ELR (cell line): ENCODE results near the gene SLC19A1.

Experiments used
- DNase-seq: peaks from one replicate; pipeline ENCODE4 v3.0.0-alpha.2; 2015; ENCODE audit warnings: low read depth

The SLC19A1 gene

GRCh38 chr21:45558044-45558721 lies 15.9 kb upstream of the SLC19A1 start:
- no peak for DNase-seq

- DNase-seq, result no peak
These were observed 15.4 kb upstream of the SLC19A1 start for GRCh38 chr21:45557616-45558043.

DNA sequence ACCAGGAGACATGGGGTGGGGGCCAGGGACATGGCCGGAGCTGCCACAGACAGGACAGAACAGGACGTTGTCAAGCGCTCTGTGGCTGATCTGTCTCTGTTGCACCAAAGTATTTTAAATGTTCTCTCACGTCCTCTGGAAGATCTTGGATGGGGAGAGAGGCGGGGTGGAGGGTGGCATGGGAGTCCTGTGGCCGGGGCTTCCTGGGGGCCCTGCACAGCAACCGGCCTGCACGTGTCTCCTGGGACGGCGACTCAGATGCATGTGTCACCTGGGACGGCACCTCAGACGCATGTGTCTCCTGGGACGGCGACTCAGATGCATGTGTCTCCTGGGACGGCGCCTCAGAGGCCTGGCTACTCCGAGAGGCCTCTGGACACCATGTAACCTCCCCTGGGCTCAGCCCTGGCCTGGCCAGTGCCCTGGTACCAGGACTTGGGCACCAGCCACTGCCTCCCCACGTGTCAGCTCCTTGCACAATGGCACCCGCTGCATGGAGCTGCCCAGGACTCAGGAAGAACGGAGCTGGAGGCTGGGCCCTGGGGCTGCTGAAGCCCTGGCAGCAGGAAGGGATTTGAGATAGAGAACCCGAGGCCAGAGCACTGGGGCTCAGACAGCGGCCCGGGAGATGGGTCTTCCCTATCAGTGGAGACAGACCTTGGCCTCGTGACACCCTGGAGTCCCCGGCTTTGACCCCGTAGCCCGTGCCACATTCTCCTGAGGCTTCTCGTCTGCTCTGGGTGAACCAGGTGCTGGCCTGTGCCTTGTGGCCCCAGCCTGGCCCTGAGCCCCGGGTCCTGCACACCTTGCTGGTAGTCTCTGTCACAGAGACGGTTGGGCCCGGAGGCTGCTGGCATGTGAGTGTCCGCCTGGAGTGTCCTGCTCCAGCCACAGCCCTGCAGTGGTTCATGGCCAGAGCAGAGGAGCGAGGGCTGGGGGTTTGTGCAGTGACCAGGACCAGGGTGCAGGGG lies 14.7 kb upstream of the SLC19A1 start:
- peak; percentile 30 for DNase-seq

DNA sequence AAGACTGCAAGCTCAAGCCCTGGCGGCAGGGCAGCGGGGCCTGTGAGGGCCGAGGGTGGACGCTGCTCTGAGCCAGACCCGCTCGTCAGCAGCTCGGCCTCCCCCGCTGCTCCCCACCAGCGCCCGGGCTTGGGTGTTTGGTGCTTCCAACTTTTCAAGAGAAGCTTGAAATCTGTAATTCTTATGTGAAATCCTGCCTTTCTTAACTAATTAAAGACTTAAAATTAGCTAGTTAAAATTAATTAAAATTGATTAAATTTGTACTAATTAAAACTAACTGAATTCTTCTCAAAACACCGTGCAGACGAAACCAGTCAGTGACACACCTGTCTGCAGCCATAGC lies 14.0 kb upstream of the SLC19A1 start:
- no peak for DNase-seq

DNA sequence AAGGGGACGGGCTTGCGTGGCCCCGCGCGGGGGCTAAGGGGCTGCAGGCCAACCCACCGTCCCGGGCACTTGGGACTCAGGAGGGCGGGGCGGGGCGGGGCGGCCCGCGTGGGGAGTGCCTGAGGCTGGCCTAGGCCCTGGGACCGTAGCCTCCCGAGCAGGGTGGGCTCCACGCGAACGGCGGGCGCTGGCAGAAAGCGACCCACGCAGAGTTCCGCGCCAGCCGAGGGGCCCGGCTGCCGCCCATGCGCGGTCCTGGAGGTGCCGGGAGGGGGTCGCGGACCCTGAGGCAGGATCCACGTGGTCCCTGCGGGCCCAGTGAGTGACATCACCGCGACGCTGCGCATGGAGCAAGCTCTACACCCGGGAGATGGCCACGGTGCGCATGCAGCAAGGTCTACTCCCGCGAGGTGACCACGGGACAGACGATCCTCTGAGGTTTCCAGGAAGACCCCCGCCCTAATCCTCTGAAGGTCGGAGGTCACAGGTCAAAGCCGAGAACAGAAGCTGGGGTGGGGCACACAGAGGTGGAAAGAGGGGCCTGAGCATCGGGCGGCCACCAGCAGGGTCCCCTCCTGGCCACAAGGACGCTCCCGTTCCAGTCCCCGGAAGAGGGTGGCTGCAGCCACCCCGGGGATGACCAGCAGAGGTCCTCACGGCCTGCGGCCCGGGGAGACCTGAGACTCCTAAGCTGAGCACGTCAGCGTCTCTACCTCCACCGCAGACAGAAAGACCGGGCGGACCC lies 13.5 kb upstream of the SLC19A1 start:
- DNase-seq, result peak; percentile 82

GRCh38 chr21:45555251-45555556 lies 13.0 kb upstream of the SLC19A1 start:
- peak; percentile 55 for DNase-seq

- DNase-seq, result peak; percentile 71
These were observed 12.4 kb upstream of the SLC19A1 start for GRCh38 chr21:45554477-45555175.

- DNase-seq, result no peak
These were observed 10.6 kb upstream of the SLC19A1 start for GRCh38 chr21:45552696-45553391.

DNA sequence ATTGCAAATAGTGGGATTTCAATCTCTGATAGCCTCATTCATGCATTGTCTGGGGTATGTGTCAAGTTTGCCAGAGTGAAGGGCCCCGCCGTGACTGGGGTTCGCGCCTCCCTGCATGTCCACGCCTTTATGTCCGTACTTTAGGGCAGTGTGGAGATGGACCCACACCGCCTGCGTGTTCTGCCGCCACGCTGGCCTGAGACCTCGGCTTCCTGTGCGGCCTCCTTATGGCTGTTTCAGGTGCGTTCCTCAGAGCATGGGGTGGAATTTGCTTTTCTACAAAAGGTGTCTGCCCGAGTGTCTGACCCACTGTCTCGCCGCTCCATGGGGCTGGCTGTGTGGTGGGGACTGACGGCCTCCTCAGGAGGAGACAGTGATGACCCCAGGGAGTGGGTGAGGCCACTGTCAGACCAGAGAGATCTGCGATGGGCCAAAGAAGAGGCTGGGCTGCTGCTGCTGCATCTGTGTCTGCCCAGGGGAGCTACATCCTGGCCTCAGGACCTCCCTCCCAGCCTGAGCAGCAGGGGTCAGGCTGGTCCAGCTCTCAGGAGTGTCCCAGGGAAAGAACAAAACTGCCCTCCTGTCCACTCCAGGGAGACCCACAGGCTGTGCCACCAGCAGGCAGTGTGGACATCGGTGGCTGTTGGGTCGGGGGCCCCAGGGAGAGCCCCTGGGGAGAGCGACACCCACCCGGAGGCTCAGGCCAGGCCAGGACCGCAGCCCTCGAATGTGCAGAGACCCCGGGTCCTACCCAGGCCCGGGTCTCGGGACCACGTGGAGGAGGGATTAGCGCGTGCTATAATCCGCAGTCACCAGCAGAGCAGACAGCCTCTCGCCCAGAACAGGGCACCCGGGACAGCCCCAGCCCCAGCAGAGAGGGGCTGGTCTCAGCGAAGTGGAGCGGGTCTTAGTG lies 9.8 kb upstream of the SLC19A1 start:
- DNase-seq, result no peak

- peak; percentile 92 for DNase-seq
These were observed 9.1 kb upstream of the SLC19A1 start for GRCh38 chr21:45551316-45551715.

GRCh38 chr21:45550522-45551210 lies 8.4 kb upstream of the SLC19A1 start:
- no peak for DNase-seq

- DNase-seq, result no peak
These were observed 7.6 kb upstream of the SLC19A1 start for GRCh38 chr21:45549626-45550463.

- peak; percentile 32 for DNase-seq
These were observed 6.7 kb upstream of the SLC19A1 start for GRCh38 chr21:45548711-45549491.

GRCh38 chr21:45547545-45547900 lies 5.3 kb upstream of the SLC19A1 start:
- no peak for DNase-seq

- DNase-seq, result no peak
These were observed 4.7 kb upstream of the SLC19A1 start for GRCh38 chr21:45546636-45547544.

DNA sequence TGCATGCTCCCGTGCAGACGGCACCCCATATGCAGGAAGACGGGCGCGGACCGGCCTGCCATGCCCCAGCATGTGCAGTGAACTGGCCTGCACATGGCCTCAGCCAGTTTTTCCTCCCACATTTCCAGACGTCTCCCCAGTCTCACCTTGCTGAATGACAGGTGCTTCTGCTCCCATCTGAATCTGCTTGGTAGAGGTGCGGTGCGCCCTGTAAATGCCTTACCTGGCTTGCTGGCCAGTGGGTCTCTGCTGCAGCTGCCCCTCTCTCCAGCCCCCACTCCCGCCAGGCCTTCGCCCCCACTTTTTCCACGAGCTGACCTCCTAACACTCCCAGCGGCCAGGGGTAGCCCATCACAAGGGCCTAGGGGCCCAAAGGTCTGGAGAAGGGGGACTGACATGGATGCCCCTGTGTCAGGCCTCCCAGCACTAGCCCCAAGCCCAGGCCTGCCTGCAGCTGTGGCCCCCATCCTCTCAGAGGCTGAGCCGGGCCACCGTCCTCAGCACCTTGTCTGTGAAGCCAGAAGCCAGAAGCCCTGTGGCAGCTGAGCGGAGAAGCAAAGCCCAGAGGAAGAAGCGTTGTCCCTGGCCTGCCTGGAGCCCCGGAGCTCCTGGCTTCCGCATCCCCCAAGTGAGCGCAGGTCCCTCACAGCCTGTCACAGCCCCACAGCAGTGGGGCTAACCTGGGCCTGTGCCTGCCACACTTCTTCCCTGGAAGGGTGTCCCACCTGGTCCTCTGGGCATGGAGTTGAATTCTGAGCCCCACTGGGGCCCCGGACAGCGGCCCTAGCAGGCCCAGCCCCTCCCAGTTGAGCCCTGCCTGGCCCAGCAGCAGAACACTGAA lies 3.7 kb upstream of the SLC19A1 start:
- DNase-seq, result no peak
